Vagina (tissue), 2 donors: ENCODE results near the gene GRM4. TPM values are rescaled to one million over a fixed set of nuclear protein-coding genes. Genes with fewer than 3 reads are reported as not detected.

ENCODE experiments used
- DNase-seq, 2 donors: peaks; one replicate each; pipeline ENCODE4 v3.0.0-alpha.2; 2017; ENCODE audit errors: extremely low spot score in 2 of 2
- H3K27ac ChIP-seq: fragments of 200-600 bp; sonication (generic); one replicate; pipeline ENCODE4 v1.5.1; 2019
- H3K27me3 ChIP-seq: fragments of 200-600 bp; sonication (generic); one replicate; pipeline ENCODE4 v1.5.1; 2019
- H3K36me3 ChIP-seq, 2 donors: fragments of 200-600 bp; sonication (generic); one replicate each; pipeline ENCODE4 v1.5.1; 2017 to 2019
- H3K4me1 ChIP-seq: fragments of 200-600 bp; sonication (generic); one replicate; pipeline ENCODE4 v1.5.1; 2019
- H3K4me3 ChIP-seq, 2 donors: fragments of 200-600 bp; sonication (generic); 1 replicate in 1 of 2; 2 replicates in 1 of 2; pipeline ENCODE4 v1.5.1; 2016 to 2019
- H3K9me3 ChIP-seq: fragments of 200-600 bp; sonication (generic); one replicate; pipeline ENCODE4 v1.5.1; 2019
- CTCF ChIP-seq, 3 experiments: fragments of 450-650 bp in 2 of 3; fragments of 200-600 bp in 1 of 3; sonication (generic) in 1 of 3; IDR thresholded peaks; one replicate each; pipeline ENCODE4 v1.5.1; 2017 to 2019; ENCODE audit warnings: antibody characterized with exemption in 3 of 3, mild to moderate bottlenecking in 2 of 3, moderate library complexity in 2 of 3
- POLR2A ChIP-seq, 2 donors: fragments of 450-650 bp; IDR thresholded peaks; one replicate each; pipeline ENCODE4 v1.6.1; 2017; ENCODE audit warnings: antibody characterized with exemption in 2 of 2, mild to moderate bottlenecking in 2 of 2, moderate library complexity in 2 of 2
- POLR2AphosphoS5 ChIP-seq, 2 donors: sonication (generic); formaldehyde crosslinking; IDR thresholded peaks; one replicate each; pipeline ENCODE4 v1.9.0; 2017; ENCODE audit warnings: antibody characterized with exemption in 2 of 2, mild to moderate bottlenecking in 2 of 2, low read depth in 1 of 2; ENCODE audit not compliant: insufficient read depth in 1 of 2
- intact Hi-C: fragments of 100-400 bp; cut with DNase I; formaldehyde crosslinking; loops from one replicate; pipeline ENCODE4 v1.15.1; 2023
- total RNA-seq: library from RNA; depleted of rRNA; stranded (reverse); fragments of >200 nt; gene quantifications from one replicate; pipeline ENCODE4 v1.2.3, GENCODE V29; 2016

Gene GRM4
- total RNA-seq, 1 donor from 2014 or later, result not detected

DNA sequence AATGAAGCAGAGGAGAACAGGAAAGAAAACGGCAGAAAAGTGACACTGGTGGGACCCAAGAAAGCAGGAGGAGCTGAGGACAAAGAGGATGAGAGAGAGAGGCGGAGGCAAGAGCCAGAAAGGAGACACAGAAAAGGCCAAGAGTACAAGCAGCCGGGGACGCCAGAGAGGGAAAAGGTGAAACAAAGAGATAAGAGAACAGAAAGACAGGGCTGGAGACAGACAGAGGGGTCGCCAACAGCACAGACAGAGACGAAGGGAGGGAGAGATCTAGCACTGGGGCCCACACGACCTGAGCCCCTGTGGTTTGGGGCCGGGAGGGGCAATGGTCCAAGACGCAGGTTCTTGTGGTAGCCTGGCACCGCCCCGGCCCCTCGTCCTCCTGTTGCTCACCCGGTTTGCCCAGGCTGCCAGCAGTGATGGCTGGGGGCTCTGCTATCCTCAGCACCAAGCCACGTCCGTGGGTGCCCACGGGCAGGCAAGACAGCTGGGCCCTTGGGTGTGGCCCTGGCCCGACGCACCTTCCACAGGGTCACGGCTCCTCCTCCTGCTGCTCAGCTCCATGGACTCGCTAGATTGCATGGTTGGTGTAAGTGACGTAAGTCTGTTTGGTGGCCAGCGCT is 123.5 kb downstream of the GRM4 start:
- Histone ChIP-seq H3K27ac (no peak overlapping the region), H3K4me1 (no peaks in the 10 kb centered on the region), H3K9me3 (no peaks in the 10 kb centered on the region), H3K4me3 (no peak overlapping the region), H3K27me3 (no peaks in the 10 kb centered on the region), H3K36me3 (no peaks in the 10 kb centered on the region)
- DNase-seq, result no peak
- intact Hi-C loops, result no loop called here
- TF ChIP-seq CTCF (IDR thresholded peaks at IDR 0.05) (no peak), POLR2A (IDR thresholded peaks at IDR 0.05) (no peak), POLR2AphosphoS5 (IDR thresholded peaks at IDR 0.05; ENCODE audit: insufficient read depth in 1 of 2, low read depth in 1 of 2) (no peak)

- intact Hi-C loops, result no loop called here
- Histone ChIP-seq H3K27ac (no peak overlapping the region), H3K36me3 (no peaks in the 10 kb centered on the region), H3K27me3 (no peaks in the 10 kb centered on the region), H3K4me1 (no peaks in the 10 kb centered on the region), H3K4me3 (no peak overlapping the region), H3K9me3 (no peaks in the 10 kb centered on the region)
- no peak for TF ChIP-seq CTCF (IDR thresholded peaks at IDR 0.05)
- TF ChIP-seq POLR2A (IDR thresholded peaks at IDR 0.05), result no peak
- no peak for TF ChIP-seq POLR2AphosphoS5 (IDR thresholded peaks at IDR 0.05; ENCODE audit: insufficient read depth in 1 of 2, low read depth in 1 of 2)
- no peak for DNase-seq
These were observed 124.2 kb downstream of the GRM4 start for GRCh38 chr6:34021554-34022190.

DNA sequence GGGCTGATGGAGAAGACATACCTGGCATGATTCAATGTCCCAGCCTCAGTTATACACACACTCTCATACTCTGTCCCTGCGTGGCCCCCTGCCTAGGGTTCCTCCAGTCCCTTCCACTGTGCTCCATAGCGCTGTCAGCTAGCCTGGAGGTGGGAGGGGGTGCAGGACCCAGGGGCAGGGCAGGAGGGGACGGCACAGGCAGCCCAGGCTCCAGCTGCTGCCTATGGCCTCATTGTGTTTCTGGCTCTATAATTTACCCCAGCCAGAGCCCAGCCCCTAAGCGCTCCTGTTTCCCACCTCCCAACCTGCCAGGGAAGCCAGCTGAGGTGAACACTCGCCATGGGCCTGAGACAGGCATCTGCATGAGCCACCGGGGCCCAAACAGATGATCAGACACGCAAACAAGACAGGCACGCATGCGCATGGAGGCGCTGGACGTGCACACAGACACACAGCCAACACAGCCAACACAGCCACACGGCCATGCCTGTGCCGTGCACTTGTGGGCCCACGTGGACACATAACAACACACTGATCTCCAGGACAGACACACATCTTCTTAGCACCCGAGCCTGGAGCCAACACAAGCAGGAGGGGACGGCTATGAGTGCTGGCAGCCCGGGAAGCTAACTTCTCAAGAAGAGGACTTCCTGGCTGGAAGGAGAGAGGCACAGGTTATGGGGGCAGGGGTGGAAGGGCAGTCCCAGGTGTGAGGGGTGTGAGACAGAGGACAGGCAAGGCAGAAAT is 124.9 kb downstream of the GRM4 start:
- intact Hi-C loops, result no loop called here

DNA sequence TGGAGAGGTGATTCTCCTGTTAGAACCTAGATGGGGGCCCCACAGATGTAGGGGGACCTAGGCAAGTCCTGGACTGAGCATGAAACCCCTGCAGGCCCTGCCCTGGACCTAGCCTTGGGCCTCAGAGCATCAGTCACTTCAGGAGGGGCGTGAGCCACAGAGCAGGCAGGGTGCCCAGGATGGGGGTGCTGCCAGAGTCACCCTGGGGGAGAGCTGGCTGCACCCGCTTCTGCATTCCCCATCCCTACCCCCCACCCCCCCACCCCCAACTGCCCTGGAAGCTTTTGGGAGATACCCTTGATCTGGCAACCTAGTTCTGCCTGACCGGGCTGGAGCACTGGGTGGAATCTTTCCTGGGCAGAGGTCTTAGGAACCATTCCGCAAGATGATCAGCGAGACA is 125.6 kb downstream of the GRM4 start:
- no peaks in the 10 kb centered on the region for H3K27me3 ChIP-seq
- intact Hi-C loops, result no loop called here
- no peak for DNase-seq
- no peak overlapping the region for H3K4me3 ChIP-seq
- H3K4me1 ChIP-seq, result no peaks in the 10 kb centered on the region
- TF ChIP-seq POLR2AphosphoS5 (IDR thresholded peaks at IDR 0.05; ENCODE audit: insufficient read depth in 1 of 2, low read depth in 1 of 2) (no peak), POLR2A (IDR thresholded peaks at IDR 0.05) (no peak), CTCF (IDR thresholded peaks at IDR 0.05) (no peak)
- H3K36me3 ChIP-seq, result no peaks in the 10 kb centered on the region
- H3K27ac ChIP-seq, result no peak overlapping the region
- H3K9me3 ChIP-seq, result no peaks in the 10 kb centered on the region

More for the DNA sequence above, 124.9 kb downstream of the GRM4 start:
- Histone ChIP-seq H3K4me3 (no peak overlapping the region), H3K4me1 (no peaks in the 10 kb centered on the region), H3K27me3 (no peaks in the 10 kb centered on the region), H3K9me3 (no peaks in the 10 kb centered on the region), H3K27ac (no peak overlapping the region), H3K36me3 (no peaks in the 10 kb centered on the region)
- no peak for DNase-seq
- TF ChIP-seq POLR2AphosphoS5 (IDR thresholded peaks at IDR 0.05; ENCODE audit: insufficient read depth in 1 of 2, low read depth in 1 of 2) (no peak), CTCF (IDR thresholded peaks at IDR 0.05) (no peak), POLR2A (IDR thresholded peaks at IDR 0.05) (no peak)
